WTC11 (cell line): ENCODE results near the gene GPR158.
A peak's percentile ranks its signal among the peaks of the same experiment; 100 is the strongest.

ENCODE experiments used
- CTCF ChIP-seq: fragments of 200-600 bp; IDR thresholded peaks from 2 replicates; pipeline ENCODE4 v1.8.0; 2022; ENCODE audit warnings: antibody characterized with exemption
- GABPB1 ChIP-seq: sonication (generic); formaldehyde crosslinking; IDR thresholded peaks from 2 replicates; pipeline ENCODE4 v1.8.1; 2023; ENCODE audit warnings: mild to moderate bottlenecking, missing genetic modification reagents
- IRF2 ChIP-seq: sonication (generic); formaldehyde crosslinking; IDR thresholded peaks from 2 replicates; pipeline ENCODE4 v1.8.0; 2022; ENCODE audit warnings: low read depth, missing genetic modification reagents, borderline replicate concordance
- NFE2L1 ChIP-seq: sonication (generic); formaldehyde crosslinking; IDR thresholded peaks from 2 replicates; pipeline ENCODE4 v1.8.1; 2023; ENCODE audit warnings: missing genetic modification reagents
- NR1H2 ChIP-seq: sonication (generic); formaldehyde crosslinking; IDR thresholded peaks from 2 replicates; pipeline ENCODE4 v1.9.0; 2021; ENCODE audit warnings: mild to moderate bottlenecking, moderate library complexity, missing genetic modification reagents
- TF ChIP-seq, protein P1 (sequence below): sonication (generic); formaldehyde crosslinking; IDR thresholded peaks from 2 replicates; pipeline ENCODE4 v1.8.0; 2023; ENCODE audit warnings: missing genetic modification reagents

- TF ChIP-seq CTCF (no peak), GABPB1 (CRISPR knock-in tag) (no peak), NR1H2 (CRISPR knock-in tag) (peak; percentile 86), NFE2L1 (CRISPR knock-in tag) (peak; percentile 83), IRF2 (CRISPR knock-in tag) (no peak)
- TF ChIP-seq, protein P1, sequence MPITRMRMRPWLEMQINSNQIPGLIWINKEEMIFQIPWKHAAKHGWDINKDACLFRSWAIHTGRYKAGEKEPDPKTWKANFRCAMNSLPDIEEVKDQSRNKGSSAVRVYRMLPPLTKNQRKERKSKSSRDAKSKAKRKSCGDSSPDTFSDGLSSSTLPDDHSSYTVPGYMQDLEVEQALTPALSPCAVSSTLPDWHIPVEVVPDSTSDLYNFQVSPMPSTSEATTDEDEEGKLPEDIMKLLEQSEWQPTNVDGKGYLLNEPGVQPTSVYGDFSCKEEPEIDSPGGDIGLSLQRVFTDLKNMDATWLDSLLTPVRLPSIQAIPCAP (CRISPR knock-in tag) = peak; percentile 81; the same call in 1 of the 2 replicates
These were observed at the start of gene GPR158 for GRCh38 chr10:25174461-25175230.
